Measurements from ENCODE around the gene FHOD1. TPM values are rescaled to one million over a fixed set of nuclear protein-coding genes. Genes with fewer than 3 reads are reported as not detected.

Gene FHOD1
- total RNA-seq, 1 donor from 2014 or later: 22.1 TPM

GRCh38 chr16:67191995-67192681 lies 55.1 kb downstream of the FHOD1 start, which contains the start of gene E2F4:
Gene E2F4 (plus strand): TSS chr16:67192155. CDS start chr16:67192228, 73 bp downstream.
- peak; percentile 77 for DNase-seq (ENCODE audit: low read depth, low spot score)

- no peak for DNase-seq (ENCODE audit: low read depth, low spot score)
Observed at GRCh38 chr16:67191411-67191994, 55.8 kb downstream of the FHOD1 start.

- DNase-seq (ENCODE audit: low read depth, low spot score): no peak
Observed at GRCh38 chr16:67190448-67191399, 56.6 kb downstream of the FHOD1 start.

GRCh38 chr16:67190041-67190440 lies 57.2 kb downstream of the FHOD1 start, which contains the start of gene EXOC3L1:
Gene EXOC3L1 (minus strand): TSS chr16:67190136. CDS start chr16:67189676, 460 bp downstream.
- no peak for DNase-seq (ENCODE audit: low read depth, low spot score)

- no peak for DNase-seq (ENCODE audit: low read depth, low spot score)
Observed at GRCh38 chr16:67188798-67189197, 58.5 kb downstream of the FHOD1 start.

- no peak for DNase-seq (ENCODE audit: low read depth, low spot score)
Observed at GRCh38 chr16:67188323-67188722, 59.0 kb downstream of the FHOD1 start.

- no peak for DNase-seq (ENCODE audit: low read depth, low spot score)
Observed at GRCh38 chr16:67187175-67187890, 59.9 kb downstream of the FHOD1 start.

GRCh38 chr16:67186550-67186950 lies 60.7 kb downstream of the FHOD1 start:
- DNase-seq (ENCODE audit: low read depth, low spot score): no peak

GRCh38 chr16:67185651-67186134 lies 61.6 kb downstream of the FHOD1 start:
- no peak for DNase-seq (ENCODE audit: low read depth, low spot score)

GRCh38 chr16:67184995-67185650 lies 62.2 kb downstream of the FHOD1 start:
- peak; percentile 67 for DNase-seq (ENCODE audit: low read depth, low spot score)

- DNase-seq (ENCODE audit: low read depth, low spot score): no peak
Observed at GRCh38 chr16:67184453-67184994, 62.8 kb downstream of the FHOD1 start.

GRCh38 chr16:67183627-67184452 lies 63.4 kb downstream of the FHOD1 start, which contains the start of gene MATCAP1:
Gene MATCAP1 (minus strand): TSS chr16:67183963. CDS start chr16:67180610, 3,353 bp downstream.
- peak; percentile 95 for DNase-seq (ENCODE audit: low read depth, low spot score)

GRCh38 chr16:67183284-67183626 lies 64.0 kb downstream of the FHOD1 start:
- DNase-seq (ENCODE audit: low read depth, low spot score): no peak

GRCh38 chr16:67182288-67182687 lies 65.0 kb downstream of the FHOD1 start:
- DNase-seq (ENCODE audit: low read depth, low spot score): no peak

- peak; percentile 35 for DNase-seq (ENCODE audit: low read depth, low spot score)
Observed at GRCh38 chr16:67181346-67181745, 65.9 kb downstream of the FHOD1 start.

- no peak for DNase-seq (ENCODE audit: low read depth, low spot score)
Observed at GRCh38 chr16:67180166-67180565, 67.1 kb downstream of the FHOD1 start.

GRCh38 chr16:67179421-67180080 lies 67.7 kb downstream of the FHOD1 start:
- DNase-seq (ENCODE audit: low read depth, low spot score): no peak

Data from pulmonary artery endothelial cell (primary cell).